GM12891 (cell line): ENCODE measurements around the gene DCDC2.

Source experiments
- POLR2A ChIP-seq: IDR thresholded peaks from 2 replicates; pipeline ENCODE4 v1.6.1; 2011; ENCODE audit warnings: low read depth, low read length, control low read depth
- POLR2AphosphoS5 ChIP-seq: IDR thresholded peaks from 2 replicates; pipeline ENCODE4 v1.6.1; 2011; ENCODE audit warnings: low read depth, low read length, control low read depth

GRCh38 chr6:24306936-24307335, 50.9 kb downstream of the DCDC2 start:
- TF ChIP-seq POLR2A = no peak
- TF ChIP-seq POLR2AphosphoS5 = no peak
